HEK293 (cell line): ENCODE data around the gene PLCB1.

ENCODE experiments used
- CTCF ChIA-PET: fragments of 350-600 bp; formaldehyde crosslinking; extraction: SDS; loops from one replicate; lab custom pipeline; 2021; ENCODE audit warnings: antibody characterized with exemption; lab: Yijun Ruan, JAX
- POLR2A ChIA-PET: fragments of 300-600 bp; formaldehyde crosslinking; extraction: SDS; loops from one replicate; lab custom pipeline; 2020; ENCODE audit warnings: antibody characterized with exemption, inconsistent platforms; lab: Yijun Ruan, JAX
- H3K27ac ChIP-seq: fragments of 200-500 bp; sonication (Bioruptor generic); 2 replicates; pipeline ENCODE4 v1.5.1; 2014; ENCODE audit warnings: low read depth, low read length, control low read depth, inconsistent platforms; ENCODE audit errors: extremely low read depth
- H3K36me3 ChIP-seq, 2 experiments: fragments of 200-500 bp in 1 of 2; sonication (Bioruptor generic) in 1 of 2; 1 replicate in 1 of 2; 2 replicates in 1 of 2; pipeline ENCODE4 v1.5.1; 2014 to 2017; ENCODE audit warnings: inconsistent platforms in 2 of 2, low read length in 2 of 2; ENCODE audit not compliant: control insufficient read depth in 2 of 2, insufficient read depth in 1 of 2
- H3K4me1 ChIP-seq: fragments of 200-500 bp; sonication (Bioruptor generic); 2 replicates; pipeline ENCODE4 v1.5.1; 2014; ENCODE audit warnings: mild to moderate bottlenecking, low read length, inconsistent platforms; ENCODE audit not compliant: control insufficient read depth, insufficient read depth
- H3K4me3 ChIP-seq: 2 replicates; pipeline ENCODE4 v1.5.1; 2011; ENCODE audit warnings: low read depth, mild to moderate bottlenecking, control low read depth, low read length, moderate library complexity
- H3K9me3 ChIP-seq: fragments of 200-500 bp; sonication (Bioruptor generic); 2 replicates; pipeline ENCODE4 v1.5.1; 2014; ENCODE audit warnings: low read depth, low read length, inconsistent platforms; ENCODE audit not compliant: control insufficient read depth, insufficient read depth
- KLF9 ChIP-seq: fragments of 450-650 bp; formaldehyde crosslinking; IDR thresholded peaks from 2 replicates; pipeline ENCODE4 v1.5.1; 2016; ENCODE audit warnings: missing biosample characterization, missing genetic modification characterization, low read depth
- OVOL3 ChIP-seq: fragments of 450-650 bp; formaldehyde crosslinking; IDR thresholded peaks from 2 replicates; pipeline ENCODE4 v1.5.1; 2016; ENCODE audit warnings: missing biosample characterization, missing genetic modification characterization
- ZBTB8A ChIP-seq: fragments of 450-650 bp; formaldehyde crosslinking; IDR thresholded peaks from 2 replicates; pipeline ENCODE4 v1.5.1; 2016; ENCODE audit warnings: missing biosample characterization, missing genetic modification characterization
- ZFP37 ChIP-seq: fragments of 450-650 bp; formaldehyde crosslinking; IDR thresholded peaks from 2 replicates; pipeline ENCODE4 v1.5.1; 2016; ENCODE audit warnings: missing biosample characterization, missing genetic modification characterization
- ZNF132 ChIP-seq: fragments of 450-650 bp; formaldehyde crosslinking; IDR thresholded peaks from 2 replicates; pipeline ENCODE4 v1.5.1; 2017; ENCODE audit warnings: missing biosample characterization, missing genetic modification characterization, borderline replicate concordance
- ZNF184 ChIP-seq: fragments of 450-650 bp; IDR thresholded peaks from 2 replicates; pipeline ENCODE4 v1.5.1; 2018; ENCODE audit warnings: missing biosample characterization, mild to moderate bottlenecking, missing genetic modification characterization
- ZNF274 ChIP-seq, 2 experiments: fragments of 200-500 bp in 1 of 2; fragments of 450-650 bp in 1 of 2; sonication (Bioruptor generic) in 1 of 2; formaldehyde crosslinking in 1 of 2; IDR thresholded peaks; 2 replicates each; pipeline versions ENCODE4 v1.5.1 to v1.6.1; 2014 to 2016; ENCODE audit warnings: borderline replicate concordance in 1 of 2, inconsistent platforms in 1 of 2, low read length in 1 of 2, missing biosample characterization in 1 of 2, missing genetic modification characterization in 1 of 2
- ZNF280C ChIP-seq: fragments of 450-650 bp; formaldehyde crosslinking; IDR thresholded peaks from 2 replicates; pipeline ENCODE4 v1.5.1; 2016; ENCODE audit warnings: missing biosample characterization, missing genetic modification characterization
- ZNF324 ChIP-seq: fragments of 450-650 bp; formaldehyde crosslinking; IDR thresholded peaks from 2 replicates; pipeline ENCODE4 v1.5.1; 2016; ENCODE audit warnings: missing biosample characterization, missing genetic modification characterization
- ZNF350 ChIP-seq: fragments of 450-650 bp; formaldehyde crosslinking; IDR thresholded peaks from 2 replicates; pipeline ENCODE4 v1.5.0; 2017; ENCODE audit warnings: missing biosample characterization, mild to moderate bottlenecking, missing genetic modification characterization
- ZNF354C ChIP-seq: fragments of 450-650 bp; formaldehyde crosslinking; IDR thresholded peaks from 2 replicates; pipeline ENCODE4 v1.5.1; 2016; ENCODE audit warnings: missing biosample characterization, missing genetic modification characterization, low read depth, borderline replicate concordance
- ZNF366 ChIP-seq: fragments of 450-650 bp; formaldehyde crosslinking; conservative IDR thresholded peaks from 2 replicates; pipeline ENCODE4 v1.5.1; 2016; ENCODE audit warnings: missing biosample characterization, missing genetic modification characterization
- ZNF416 ChIP-seq: fragments of 450-650 bp; formaldehyde crosslinking; IDR thresholded peaks from 2 replicates; pipeline ENCODE4 v1.5.1; 2016; ENCODE audit warnings: missing biosample characterization, missing genetic modification characterization
- ZNF560 ChIP-seq: fragments of 450-650 bp; formaldehyde crosslinking; IDR thresholded peaks from 2 replicates; pipeline ENCODE4 v1.5.1; 2017; ENCODE audit warnings: missing biosample characterization, missing genetic modification characterization, borderline replicate concordance
- ZNF626 ChIP-seq: fragments of 450-650 bp; sonication (Bioruptor Pico); formaldehyde crosslinking; IDR thresholded peaks from 2 replicates; pipeline ENCODE4 v1.5.1; 2018; ENCODE audit warnings: missing biosample characterization, missing genetic modification characterization, inconsistent platforms
- ZNF658 ChIP-seq: fragments of 450-650 bp; formaldehyde crosslinking; IDR thresholded peaks from 2 replicates; pipeline ENCODE4; 2016; ENCODE audit warnings: missing biosample characterization, missing genetic modification characterization
- ZNF707 ChIP-seq: fragments of 450-650 bp; formaldehyde crosslinking; IDR thresholded peaks from 2 replicates; pipeline ENCODE4 v1.5.1; 2016; ENCODE audit warnings: missing biosample characterization, missing genetic modification characterization
- ZNF776 ChIP-seq: fragments of 450-650 bp; formaldehyde crosslinking; IDR thresholded peaks from 2 replicates; pipeline ENCODE4 v1.5.0; 2017; ENCODE audit warnings: missing biosample characterization, missing genetic modification characterization, borderline replicate concordance
- ZNF792 ChIP-seq: fragments of 450-650 bp; formaldehyde crosslinking; IDR thresholded peaks from 2 replicates; pipeline ENCODE4 v1.5.1; 2016; ENCODE audit warnings: missing biosample characterization, missing genetic modification characterization
- ZSCAN4 ChIP-seq: fragments of 450-650 bp; formaldehyde crosslinking; IDR thresholded peaks from 2 replicates; pipeline ENCODE4 v1.5.1; 2017; ENCODE audit warnings: missing biosample characterization, missing genetic modification characterization
- TF ChIP-seq, protein P1 (sequence below): fragments of 450-650 bp; formaldehyde crosslinking; IDR thresholded peaks from 2 replicates; pipeline ENCODE4 v1.5.1; 2017; ENCODE audit warnings: missing biosample characterization, missing genetic modification characterization
- TF ChIP-seq, protein P2 (sequence below): fragments of 450-650 bp; formaldehyde crosslinking; IDR thresholded peaks from 2 replicates; pipeline ENCODE4 v1.5.1; 2017; ENCODE audit warnings: missing biosample characterization, missing genetic modification characterization
- TF ChIP-seq, protein P3 (sequence below): fragments of 450-650 bp; formaldehyde crosslinking; IDR thresholded peaks from 2 replicates; pipeline ENCODE4 v1.5.1; 2016; ENCODE audit warnings: missing biosample characterization, missing genetic modification characterization

PLCB1 gene

DNA sequence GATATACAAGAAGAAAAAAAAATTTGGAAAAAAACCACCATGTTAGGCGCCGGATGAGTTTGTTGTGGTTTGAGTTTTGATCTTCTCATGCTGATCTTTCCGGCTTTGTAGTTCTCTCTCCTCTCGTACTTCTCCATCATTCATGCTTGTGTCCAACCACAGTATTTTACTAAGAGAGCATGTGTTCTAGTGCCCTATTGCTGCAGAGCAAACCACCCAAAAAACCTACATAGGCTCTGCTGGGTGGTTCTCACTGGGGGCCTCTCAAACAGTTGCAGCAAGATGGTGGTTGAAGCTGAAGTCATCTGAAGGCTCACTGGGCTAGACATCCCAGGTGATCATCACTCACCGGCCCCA lies 404.2 kb downstream of the PLCB1 start (continued):
- TF ChIP-seq ZSCAN4 (no peak), ZNF560 (tag by site-specific recombination) (no peak)
- TF ChIP-seq, protein P1, sequence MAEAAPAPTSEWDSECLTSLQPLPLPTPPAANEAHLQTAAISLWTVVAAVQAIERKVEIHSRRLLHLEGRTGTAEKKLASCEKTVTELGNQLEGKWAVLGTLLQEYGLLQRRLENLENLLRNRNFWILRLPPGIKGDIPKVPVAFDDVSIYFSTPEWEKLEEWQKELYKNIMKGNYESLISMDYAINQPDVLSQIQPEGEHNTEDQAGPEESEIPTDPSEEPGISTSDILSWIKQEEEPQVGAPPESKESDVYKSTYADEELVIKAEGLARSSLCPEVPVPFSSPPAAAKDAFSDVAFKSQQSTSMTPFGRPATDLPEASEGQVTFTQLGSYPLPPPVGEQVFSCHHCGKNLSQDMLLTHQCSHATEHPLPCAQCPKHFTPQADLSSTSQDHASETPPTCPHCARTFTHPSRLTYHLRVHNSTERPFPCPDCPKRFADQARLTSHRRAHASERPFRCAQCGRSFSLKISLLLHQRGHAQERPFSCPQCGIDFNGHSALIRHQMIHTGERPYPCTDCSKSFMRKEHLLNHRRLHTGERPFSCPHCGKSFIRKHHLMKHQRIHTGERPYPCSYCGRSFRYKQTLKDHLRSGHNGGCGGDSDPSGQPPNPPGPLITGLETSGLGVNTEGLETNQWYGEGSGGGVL = no peak

DNA sequence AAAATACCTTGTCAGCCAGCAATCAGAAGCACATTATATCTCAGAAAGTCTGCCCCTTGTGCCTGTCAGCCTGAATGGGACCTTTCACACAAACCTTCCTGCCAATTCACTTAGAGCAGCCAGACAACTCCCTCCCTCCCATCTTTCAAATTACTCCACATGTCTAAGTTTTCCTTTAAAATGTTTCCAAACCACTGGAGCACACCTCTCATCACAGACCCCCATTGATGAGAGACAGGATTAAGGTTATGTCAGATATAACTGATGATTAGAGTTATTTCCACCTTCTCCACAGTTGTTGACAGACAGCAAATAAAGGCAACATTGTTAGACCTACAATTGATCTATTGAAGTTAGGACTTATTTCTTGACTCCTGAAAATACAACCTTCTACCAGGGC lies 408.4 kb downstream of the PLCB1 start:
- POLR2A ChIA-PET = no interaction called here
- TF ChIP-seq ZNF366 (tag by site-specific recombination) = no peak
- TF ChIP-seq OVOL3 (tag by site-specific recombination) = no peak
- TF ChIP-seq ZNF416 (tag by site-specific recombination) = no peak
- TF ChIP-seq, protein P2, sequence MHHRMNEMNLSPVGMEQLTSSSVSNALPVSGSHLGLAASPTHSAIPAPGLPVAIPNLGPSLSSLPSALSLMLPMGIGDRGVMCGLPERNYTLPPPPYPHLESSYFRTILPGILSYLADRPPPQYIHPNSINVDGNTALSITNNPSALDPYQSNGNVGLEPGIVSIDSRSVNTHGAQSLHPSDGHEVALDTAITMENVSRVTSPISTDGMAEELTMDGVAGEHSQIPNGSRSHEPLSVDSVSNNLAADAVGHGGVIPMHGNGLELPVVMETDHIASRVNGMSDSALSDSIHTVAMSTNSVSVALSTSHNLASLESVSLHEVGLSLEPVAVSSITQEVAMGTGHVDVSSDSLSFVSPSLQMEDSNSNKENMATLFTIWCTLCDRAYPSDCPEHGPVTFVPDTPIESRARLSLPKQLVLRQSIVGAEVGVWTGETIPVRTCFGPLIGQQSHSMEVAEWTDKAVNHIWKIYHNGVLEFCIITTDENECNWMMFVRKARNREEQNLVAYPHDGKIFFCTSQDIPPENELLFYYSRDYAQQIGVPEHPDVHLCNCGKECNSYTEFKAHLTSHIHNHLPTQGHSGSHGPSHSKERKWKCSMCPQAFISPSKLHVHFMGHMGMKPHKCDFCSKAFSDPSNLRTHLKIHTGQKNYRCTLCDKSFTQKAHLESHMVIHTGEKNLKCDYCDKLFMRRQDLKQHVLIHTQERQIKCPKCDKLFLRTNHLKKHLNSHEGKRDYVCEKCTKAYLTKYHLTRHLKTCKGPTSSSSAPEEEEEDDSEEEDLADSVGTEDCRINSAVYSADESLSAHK (tag by site-specific recombination) = no peak
- no peak for TF ChIP-seq ZNF707 (tag by site-specific recombination)
- TF ChIP-seq ZNF658 (tag by site-specific recombination) = no peak
- no peak for TF ChIP-seq ZNF626
- no peak for TF ChIP-seq ZNF776 (tag by site-specific recombination)
- TF ChIP-seq ZNF792 (tag by site-specific recombination) = no peak
- TF ChIP-seq ZNF324 (tag by site-specific recombination) = no peak

DNA sequence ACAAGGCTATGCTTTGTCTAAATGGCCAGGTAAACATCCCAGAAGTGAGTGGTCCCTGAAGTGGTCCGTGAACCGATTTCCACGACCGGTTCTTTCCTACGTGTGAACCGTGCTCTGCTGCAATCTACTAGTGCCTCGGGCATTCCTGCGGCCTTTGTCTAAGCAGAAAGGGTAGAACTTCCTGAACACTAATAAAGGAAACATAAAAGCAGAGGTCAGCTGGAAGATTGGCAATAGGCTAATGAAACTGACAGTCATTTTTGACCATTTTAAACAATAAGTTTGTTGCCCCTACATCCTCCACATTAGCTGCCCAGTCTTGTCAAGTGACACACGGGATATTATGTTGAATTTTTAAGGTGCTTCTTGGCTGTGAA lies 410.0 kb downstream of the PLCB1 start:
- H3K4me1 ChIP-seq = no peaks in the 10 kb centered on the region
- TF ChIP-seq ZNF707 (tag by site-specific recombination) (no peak), KLF9 (tag by site-specific recombination) (no peak)
- TF ChIP-seq, all 188 proteins: peak for 0
- Histone ChIP-seq H3K4me3 (no peak overlapping the region), H3K36me3 (no peaks in the 10 kb centered on the region), H3K9me3 (no peaks in the 10 kb centered on the region), H3K27ac (no peak overlapping the region)
- POLR2A ChIA-PET = no interaction called here
- CTCF ChIA-PET = interaction anchor here (0.9 kb wide), 1 partner anchor 31 kb away, joined by 3 read pairs; no protein-coding TSS in a partner anchor

More for the DNA sequence above, 408.4 kb downstream of the PLCB1 start:
- CTCF ChIA-PET = interaction anchor here (0.7 kb wide), 1 partner anchor 196 kb away, joined by 3 read pairs; no protein-coding TSS in a partner anchor
- Histone ChIP-seq H3K9me3 (no peaks in the 10 kb centered on the region), H3K36me3 (no peaks in the 10 kb centered on the region), H3K4me3 (no peak overlapping the region), H3K4me1 (no peaks in the 10 kb centered on the region), H3K27ac (no peak overlapping the region)

DNA sequence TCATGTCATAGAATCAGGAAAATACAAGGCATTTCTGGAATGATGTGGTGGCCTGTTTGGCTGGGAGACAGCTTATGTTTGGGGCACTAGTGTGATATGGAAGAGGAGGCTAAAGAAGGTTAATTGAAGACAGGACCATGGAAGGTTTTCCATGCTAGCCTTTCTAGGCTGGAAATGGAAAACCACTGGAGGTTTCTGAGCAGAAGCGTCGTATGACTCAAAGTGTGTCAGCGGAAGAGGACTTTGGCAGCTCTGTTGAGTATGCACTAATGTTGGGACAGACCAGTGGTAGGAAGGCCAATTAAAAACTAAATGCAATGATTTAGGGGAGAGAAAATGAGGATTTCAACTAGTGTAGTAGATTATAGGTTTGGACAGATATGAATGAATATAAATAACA lies 413.1 kb downstream of the PLCB1 start:
- no peak overlapping the region for H3K4me3 ChIP-seq
- H3K4me1 ChIP-seq = no peaks in the 10 kb centered on the region
- no peak overlapping the region for H3K27ac ChIP-seq
- CTCF ChIA-PET = interaction anchor here (0.7 kb wide), 1 partner anchor 492 kb away, joined by 3 read pairs; no protein-coding TSS in a partner anchor
- no peaks in the 10 kb centered on the region for H3K36me3 ChIP-seq
- POLR2A ChIA-PET = no interaction called here
- H3K9me3 ChIP-seq = no peaks in the 10 kb centered on the region
- no peak for TF ChIP-seq ZNF132 (tag by site-specific recombination)
- TF ChIP-seq ZNF350 (tag by site-specific recombination) = no peak
- no peak for TF ChIP-seq ZNF184 (tag by site-specific recombination)
- TF ChIP-seq, protein P3, sequence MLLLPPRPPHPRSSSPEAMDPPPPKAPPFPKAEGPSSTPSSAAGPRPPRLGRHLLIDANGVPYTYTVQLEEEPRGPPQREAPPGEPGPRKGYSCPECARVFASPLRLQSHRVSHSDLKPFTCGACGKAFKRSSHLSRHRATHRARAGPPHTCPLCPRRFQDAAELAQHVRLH (tag by site-specific recombination) = no peak
- TF ChIP-seq ZNF354C = no peak
- no peak for TF ChIP-seq ZFP37 (tag by site-specific recombination)
- no peak for TF ChIP-seq ZNF280C
- no peak for TF ChIP-seq ZBTB8A (tag by site-specific recombination)
- no peak for TF ChIP-seq ZNF274 (IDR thresholded peaks at IDR 0.05; ENCODE audit: low read length)
- no peak for TF ChIP-seq ZNF274 (tag by site-specific recombination; IDR thresholded peaks at IDR 0.05; ENCODE audit: borderline replicate concordance)
